Endothelial cell of umbilical vein (primary cell): Measurements from ENCODE around the gene HTR3B.

Experiments
- EZH2 ChIP-seq: IDR thresholded peaks from 2 replicates; pipeline ENCODE4 v1.6.1; 2012; ENCODE audit warnings: borderline replicate concordance, low read depth, mild to moderate bottlenecking, moderate library complexity, low read length, inconsistent platforms; ENCODE audit not compliant: severe bottlenecking
- JUN ChIP-seq: IDR thresholded peaks from 2 replicates; pipeline ENCODE4 v1.6.1; 2011; ENCODE audit warnings: borderline replicate concordance, low read depth; ENCODE audit not compliant: insufficient read length, insufficient read depth
- MYC ChIP-seq: IDR thresholded peaks from one replicate; pipeline ENCODE4 v1.6.1; 2011; ENCODE audit warnings: mild to moderate bottlenecking, low read depth, low read length
- POLR2A ChIP-seq: IDR thresholded peaks from 2 replicates; pipeline ENCODE4 v1.6.1; 2012; ENCODE audit warnings: low read depth, mild to moderate bottlenecking, control low read depth, low read length
- POLR2AphosphoS5 ChIP-seq: IDR thresholded peaks from 2 replicates; pipeline ENCODE4 v1.6.1; 2012; ENCODE audit warnings: low read depth, mild to moderate bottlenecking, control low read depth, low read length, moderate library complexity; ENCODE audit not compliant: insufficient read depth
- TF ChIP-seq, protein P1 (sequence below), 2 donors: IDR thresholded peaks; 1 replicate in 1 of 2; 2 replicates in 1 of 2; pipeline ENCODE4 v1.5.1; 2011; ENCODE audit warnings: low read length in 2 of 2, mild to moderate bottlenecking in 2 of 2, moderate library complexity in 2 of 2, control low read depth in 1 of 2, inconsistent platforms in 1 of 2, low read depth in 1 of 2; ENCODE audit not compliant: insufficient read depth in 1 of 2; ENCODE audit errors: extremely low read depth in 1 of 2

DNA sequence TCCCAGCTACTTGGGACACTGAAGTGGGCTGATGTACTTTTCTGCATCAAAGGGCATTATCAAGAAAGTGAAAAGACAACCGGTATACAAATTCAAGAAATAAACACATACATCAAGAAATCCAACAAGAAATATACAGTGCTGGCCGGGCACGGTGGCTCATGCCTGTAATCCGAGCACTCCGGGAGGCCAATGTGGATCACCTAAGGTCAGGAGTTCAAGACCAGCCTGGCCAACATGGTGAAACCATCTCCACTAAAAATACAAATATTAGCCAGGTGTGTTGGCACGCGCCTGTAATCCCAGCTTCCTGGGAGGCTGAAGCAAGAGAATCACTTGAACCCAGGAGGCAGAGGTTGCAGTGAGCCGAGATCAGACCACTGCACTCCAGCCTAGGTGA is 38.7 kb upstream of the HTR3B start:
- TF ChIP-seq, protein P1, sequence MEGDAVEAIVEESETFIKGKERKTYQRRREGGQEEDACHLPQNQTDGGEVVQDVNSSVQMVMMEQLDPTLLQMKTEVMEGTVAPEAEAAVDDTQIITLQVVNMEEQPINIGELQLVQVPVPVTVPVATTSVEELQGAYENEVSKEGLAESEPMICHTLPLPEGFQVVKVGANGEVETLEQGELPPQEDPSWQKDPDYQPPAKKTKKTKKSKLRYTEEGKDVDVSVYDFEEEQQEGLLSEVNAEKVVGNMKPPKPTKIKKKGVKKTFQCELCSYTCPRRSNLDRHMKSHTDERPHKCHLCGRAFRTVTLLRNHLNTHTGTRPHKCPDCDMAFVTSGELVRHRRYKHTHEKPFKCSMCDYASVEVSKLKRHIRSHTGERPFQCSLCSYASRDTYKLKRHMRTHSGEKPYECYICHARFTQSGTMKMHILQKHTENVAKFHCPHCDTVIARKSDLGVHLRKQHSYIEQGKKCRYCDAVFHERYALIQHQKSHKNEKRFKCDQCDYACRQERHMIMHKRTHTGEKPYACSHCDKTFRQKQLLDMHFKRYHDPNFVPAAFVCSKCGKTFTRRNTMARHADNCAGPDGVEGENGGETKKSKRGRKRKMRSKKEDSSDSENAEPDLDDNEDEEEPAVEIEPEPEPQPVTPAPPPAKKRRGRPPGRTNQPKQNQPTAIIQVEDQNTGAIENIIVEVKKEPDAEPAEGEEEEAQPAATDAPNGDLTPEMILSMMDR (IDR thresholded peaks at IDR 0.05; ENCODE audit: extremely low read depth in 1 of 2, insufficient read depth in 1 of 2, low read depth in 1 of 2, low read length in 2 of 2): no peak
- TF ChIP-seq POLR2A: no peak
- TF ChIP-seq POLR2AphosphoS5: no peak
- no peak for TF ChIP-seq EZH2
- TF ChIP-seq MYC: no peak
- TF ChIP-seq JUN: no peak
